ENCODE measurements around the gene ATP6AP1.

The ATP6AP1 gene

DNA sequence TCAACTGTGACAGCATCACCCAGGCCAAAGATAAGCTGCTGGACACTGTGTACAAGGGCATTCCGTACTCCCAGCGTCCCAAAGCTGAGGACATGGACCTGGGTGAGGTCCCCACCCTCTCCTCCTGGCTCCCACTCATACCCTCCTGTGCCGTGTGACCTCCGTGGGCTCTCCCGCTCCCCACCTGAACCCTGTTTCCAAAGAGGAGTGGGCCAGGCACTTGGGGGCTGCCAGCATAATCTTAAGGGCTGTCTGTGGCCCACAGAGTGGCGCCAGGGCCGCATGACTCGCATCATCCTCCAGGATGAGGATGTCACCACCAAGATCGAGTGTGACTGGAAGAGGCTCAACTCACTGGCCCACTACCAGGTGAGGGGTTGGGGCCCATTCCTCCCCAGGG lies 40.6 kb downstream of the ATP6AP1 start:
- Histone ChIP-seq H3K9me3 (ENCODE audit: control insufficient read depth, insufficient read depth, low read depth, low read length) (no peaks in the 10 kb centered on the region), H3K27ac (ENCODE audit: extremely low read depth, low read depth, low read length) (no peak overlapping the region), H3K4me1 (ENCODE audit: control insufficient read depth, insufficient read depth, low read length) (no peaks in the 10 kb centered on the region), H3K4me3 (ENCODE audit: low read depth, low read length) (no peak overlapping the region), H3K36me3 (ENCODE audit: control insufficient read depth in 2 of 2, insufficient read depth in 1 of 2, low read length in 2 of 2) (peaks cover 0 to 89% of the 10 kb centered on the region in 2 experiments; a peak in 2 of 3 replicates)
- POLR2A ChIA-PET: interaction anchor here (0.5 to 1.5 kb wide), 3 partner anchors 10 to 52 kb away, joined by 3 to 4 read pairs (median 3); partner anchors contain the start of gene SLC10A3
- CTCF ChIA-PET: no interaction called here
- no peak for TF ChIP-seq ZNF391 (tag by site-specific recombination; IDR thresholded peaks at IDR 0.05; ENCODE audit: borderline replicate concordance, low read depth)
- no peak for TF ChIP-seq MYNN (tag by site-specific recombination; IDR thresholded peaks at IDR 0.05; ENCODE audit: borderline replicate concordance)
- TF ChIP-seq SP7 (tag by site-specific recombination; IDR thresholded peaks at IDR 0.05): no peak
- TF ChIP-seq, protein P1, sequence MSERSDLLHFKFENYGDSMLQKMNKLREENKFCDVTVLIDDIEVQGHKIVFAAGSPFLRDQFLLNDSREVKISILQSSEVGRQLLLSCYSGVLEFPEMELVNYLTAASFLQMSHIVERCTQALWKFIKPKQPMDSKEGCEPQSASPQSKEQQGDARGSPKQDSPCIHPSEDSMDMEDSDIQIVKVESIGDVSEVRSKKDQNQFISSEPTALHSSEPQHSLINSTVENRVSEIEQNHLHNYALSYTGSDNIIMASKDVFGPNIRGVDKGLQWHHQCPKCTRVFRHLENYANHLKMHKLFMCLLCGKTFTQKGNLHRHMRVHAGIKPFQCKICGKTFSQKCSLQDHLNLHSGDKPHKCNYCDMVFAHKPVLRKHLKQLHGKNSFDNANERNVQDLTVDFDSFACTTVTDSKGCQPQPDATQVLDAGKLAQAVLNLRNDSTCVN (tag by site-specific recombination; optimal IDR thresholded peaks at IDR 0.05): no peak
- TF ChIP-seq ZNF658 (tag by site-specific recombination; IDR thresholded peaks at IDR 0.05): no peak
- no peak for TF ChIP-seq HOXC10 (CRISPR knock-in tag; IDR thresholded peaks at IDR 0.05)
- TF ChIP-seq ZNF350 (tag by site-specific recombination; IDR thresholded peaks at IDR 0.05): no peak
- TF ChIP-seq ZNF510 (tag by site-specific recombination; IDR thresholded peaks at IDR 0.05; ENCODE audit: insufficient replicate concordance): no peak
- TF ChIP-seq, protein P2, sequence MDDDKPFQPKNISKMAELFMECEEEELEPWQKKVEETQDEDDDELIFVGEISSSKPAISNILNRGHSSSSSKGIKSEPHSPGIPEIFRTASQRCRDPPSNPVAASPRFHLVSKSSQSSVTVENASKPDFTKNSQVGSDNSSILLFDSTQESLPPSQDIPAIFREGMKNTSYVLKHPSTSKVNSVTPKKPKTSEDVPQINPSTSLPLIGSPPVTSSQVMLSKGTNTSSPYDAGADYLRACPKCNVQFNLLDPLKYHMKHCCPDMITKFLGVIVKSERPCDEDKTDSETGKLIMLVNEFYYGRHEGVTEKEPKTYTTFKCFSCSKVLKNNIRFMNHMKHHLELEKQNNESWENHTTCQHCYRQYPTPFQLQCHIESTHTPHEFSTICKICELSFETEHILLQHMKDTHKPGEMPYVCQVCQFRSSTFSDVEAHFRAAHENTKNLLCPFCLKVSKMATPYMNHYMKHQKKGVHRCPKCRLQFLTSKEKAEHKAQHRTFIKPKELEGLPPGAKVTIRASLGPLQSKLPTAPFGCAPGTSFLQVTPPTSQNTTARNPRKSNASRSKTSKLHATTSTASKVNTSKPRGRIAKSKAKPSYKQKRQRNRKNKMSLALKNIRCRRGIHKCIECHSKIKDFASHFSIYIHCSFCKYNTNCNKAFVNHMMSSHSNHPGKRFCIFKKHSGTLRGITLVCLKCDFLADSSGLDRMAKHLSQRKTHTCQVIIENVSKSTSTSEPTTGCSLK (tag by site-specific recombination; IDR thresholded peaks at IDR 0.05): no peak
- TF ChIP-seq ZNF660 (tag by site-specific recombination; IDR thresholded peaks at IDR 0.05): no peak
- TF ChIP-seq, protein P3, sequence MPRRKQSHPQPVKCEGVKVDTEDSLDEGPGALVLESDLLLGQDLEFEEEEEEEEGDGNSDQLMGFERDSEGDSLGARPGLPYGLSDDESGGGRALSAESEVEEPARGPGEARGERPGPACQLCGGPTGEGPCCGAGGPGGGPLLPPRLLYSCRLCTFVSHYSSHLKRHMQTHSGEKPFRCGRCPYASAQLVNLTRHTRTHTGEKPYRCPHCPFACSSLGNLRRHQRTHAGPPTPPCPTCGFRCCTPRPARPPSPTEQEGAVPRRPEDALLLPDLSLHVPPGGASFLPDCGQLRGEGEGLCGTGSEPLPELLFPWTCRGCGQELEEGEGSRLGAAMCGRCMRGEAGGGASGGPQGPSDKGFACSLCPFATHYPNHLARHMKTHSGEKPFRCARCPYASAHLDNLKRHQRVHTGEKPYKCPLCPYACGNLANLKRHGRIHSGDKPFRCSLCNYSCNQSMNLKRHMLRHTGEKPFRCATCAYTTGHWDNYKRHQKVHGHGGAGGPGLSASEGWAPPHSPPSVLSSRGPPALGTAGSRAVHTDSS (tag by site-specific recombination; IDR thresholded peaks at IDR 0.05): no peak
- TF ChIP-seq, protein P4, sequence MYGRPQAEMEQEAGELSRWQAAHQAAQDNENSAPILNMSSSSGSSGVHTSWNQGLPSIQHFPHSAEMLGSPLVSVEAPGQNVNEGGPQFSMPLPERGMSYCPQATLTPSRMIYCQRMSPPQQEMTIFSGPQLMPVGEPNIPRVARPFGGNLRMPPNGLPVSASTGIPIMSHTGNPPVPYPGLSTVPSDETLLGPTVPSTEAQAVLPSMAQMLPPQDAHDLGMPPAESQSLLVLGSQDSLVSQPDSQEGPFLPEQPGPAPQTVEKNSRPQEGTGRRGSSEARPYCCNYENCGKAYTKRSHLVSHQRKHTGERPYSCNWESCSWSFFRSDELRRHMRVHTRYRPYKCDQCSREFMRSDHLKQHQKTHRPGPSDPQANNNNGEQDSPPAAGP (tag by site-specific recombination; IDR thresholded peaks at IDR 0.05): no peak
- TF ChIP-seq ZNF596 (tag by site-specific recombination; IDR thresholded peaks at IDR 0.05): no peak
- no peak for TF ChIP-seq ZBTB48 (tag by site-specific recombination; IDR thresholded peaks at IDR 0.05)
- TF ChIP-seq ZBTB1 (tag by site-specific recombination; IDR thresholded peaks at IDR 0.05): no peak
- TF ChIP-seq KLF16 (tag by site-specific recombination; IDR thresholded peaks at IDR 0.05): no peak
- TF ChIP-seq ZNF121 (tag by site-specific recombination; IDR thresholded peaks at IDR 0.05): no peak
- TF ChIP-seq, protein P5, sequence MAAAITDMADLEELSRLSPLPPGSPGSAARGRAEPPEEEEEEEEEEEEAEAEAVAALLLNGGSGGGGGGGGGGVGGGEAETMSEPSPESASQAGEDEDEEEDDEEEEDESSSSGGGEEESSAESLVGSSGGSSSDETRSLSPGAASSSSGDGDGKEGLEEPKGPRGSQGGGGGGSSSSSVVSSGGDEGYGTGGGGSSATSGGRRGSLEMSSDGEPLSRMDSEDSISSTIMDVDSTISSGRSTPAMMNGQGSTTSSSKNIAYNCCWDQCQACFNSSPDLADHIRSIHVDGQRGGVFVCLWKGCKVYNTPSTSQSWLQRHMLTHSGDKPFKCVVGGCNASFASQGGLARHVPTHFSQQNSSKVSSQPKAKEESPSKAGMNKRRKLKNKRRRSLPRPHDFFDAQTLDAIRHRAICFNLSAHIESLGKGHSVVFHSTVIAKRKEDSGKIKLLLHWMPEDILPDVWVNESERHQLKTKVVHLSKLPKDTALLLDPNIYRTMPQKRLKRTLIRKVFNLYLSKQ (tag by site-specific recombination; IDR thresholded peaks at IDR 0.05; ENCODE audit: borderline replicate concordance): no peak
- TF ChIP-seq WT1 (tag by site-specific recombination; IDR thresholded peaks at IDR 0.05): no peak
- no peak for TF ChIP-seq ZNF521 (tag by site-specific recombination; IDR thresholded peaks at IDR 0.05)
